IMR-90 (cell line): ENCODE measurements around the gene THAP2. TPM values are rescaled to one million over a fixed set of nuclear protein-coding genes. Genes with fewer than 3 reads are reported as not detected.

Experiments
- ATAC-seq: fragments of 200-7000 bp; cut with Tn5 transposase; 2 replicates; pipeline ENCODE4 v1.9.1; 2020; ENCODE audit warnings: low read depth, mild to moderate bottlenecking, moderate library complexity
- BruUV-seq: library from RNA; stranded (reverse); fragments of 400-500 nt; replicated peaks from 2 replicates; lab custom pipeline; 2021; lab: Mats Ljungman, UMichigan
- CTCF ChIA-PET: fragments of 300-600 bp; formaldehyde crosslinking; extraction: SDS; loops from one replicate; lab custom pipeline; 2021; ENCODE audit warnings: antibody characterized with exemption; lab: Yijun Ruan, JAX
- POLR2A ChIA-PET: fragments of 300-600 bp; sonication (Branson Sonifier 250); formaldehyde crosslinking; loops from one replicate; lab custom pipeline; 2022; ENCODE audit warnings: antibody characterized with exemption; ENCODE audit not compliant: unreplicated experiment; lab: Charles Lee
- DNase-seq: peaks from one replicate; pipeline ENCODE4 v3.0.0; 2013
- H2AFZ ChIP-seq: replicated peaks from 2 replicates; pipeline ENCODE3; 2013; ENCODE audit warnings: low read length, mild to moderate bottlenecking; ENCODE audit not compliant: poor library complexity
- H2AK5ac ChIP-seq: 2 replicates; pipeline ENCODE4 v1.6.1; 2013; ENCODE audit warnings: low read depth, low read length, inconsistent platforms
- H2AK9ac ChIP-seq: replicated peaks from 2 replicates; pipeline ENCODE3; 2013; ENCODE audit warnings: mild to moderate bottlenecking, low read depth, low read length, moderate library complexity; ENCODE audit not compliant: poor library complexity
- H2BK120ac ChIP-seq: 2 replicates; pipeline ENCODE4 v1.6.1; 2013; ENCODE audit warnings: low read depth, low read length, inconsistent platforms
- H2BK15ac ChIP-seq: 3 replicates; pipeline ENCODE4 v1.6.1; 2013; ENCODE audit warnings: low read depth, low read length, inconsistent platforms
- H2BK20ac ChIP-seq: 2 replicates; pipeline ENCODE4 v1.6.1; 2013; ENCODE audit warnings: low read depth, mild to moderate bottlenecking, inconsistent platforms, low read length, moderate library complexity
- H2BK5ac ChIP-seq: 2 replicates; pipeline ENCODE4 v1.6.1; 2013; ENCODE audit warnings: mild to moderate bottlenecking, low read depth, low read length, inconsistent platforms; ENCODE audit not compliant: poor library complexity, severe bottlenecking
- H3K14ac ChIP-seq: replicated peaks from 2 replicates; pipeline ENCODE4 v1.6.1; 2013; ENCODE audit warnings: low read depth, low read length, inconsistent platforms
- H3K18ac ChIP-seq: 2 replicates; pipeline ENCODE4 v1.6.1; 2013; ENCODE audit warnings: low read depth, low read length, control low read depth
- H3K23ac ChIP-seq: 2 replicates; pipeline ENCODE4 v1.6.1; 2013; ENCODE audit warnings: low read depth, low read length, inconsistent platforms
- H3K27ac ChIP-seq: 2 replicates; pipeline ENCODE4 v1.5.1; 2013; ENCODE audit warnings: mild to moderate bottlenecking, control low read depth, low read length; ENCODE audit not compliant: insufficient read depth
- H3K27me3 ChIP-seq: 2 replicates; pipeline ENCODE4 v1.6.1; 2013; ENCODE audit warnings: low read length; ENCODE audit not compliant: control insufficient read depth, insufficient read depth
- H3K36me3 ChIP-seq: 2 replicates; pipeline ENCODE4 v1.6.1; 2013; ENCODE audit warnings: low read length, mixed read lengths; ENCODE audit not compliant: control insufficient read depth, insufficient read depth
- H3K4ac ChIP-seq: 2 replicates; pipeline ENCODE4 v1.6.1; 2013; ENCODE audit warnings: low read depth, low read length, inconsistent platforms
- H3K4me1 ChIP-seq: 2 replicates; pipeline ENCODE4 v1.6.1; 2013; ENCODE audit warnings: low read length, mixed read lengths; ENCODE audit not compliant: control insufficient read depth, insufficient read depth
- H3K4me2 ChIP-seq: 2 replicates; pipeline ENCODE4 v1.6.1; 2013; ENCODE audit warnings: low read depth, mild to moderate bottlenecking, control low read depth, low read length, moderate library complexity
- H3K4me3 ChIP-seq: 2 replicates; pipeline ENCODE4 v1.5.1; 2013; ENCODE audit warnings: low read depth, mild to moderate bottlenecking, control low read depth, low read length, moderate library complexity; ENCODE audit not compliant: insufficient read depth
- H3K56ac ChIP-seq: 2 replicates; pipeline ENCODE4 v1.6.1; 2013; ENCODE audit warnings: low read length, inconsistent platforms; ENCODE audit not compliant: insufficient read depth; ENCODE audit errors: extremely low read depth
- H3K79me1 ChIP-seq, 2 experiments: 2 replicates each; pipeline ENCODE4 v1.6.1; 2013; ENCODE audit warnings: low read length in 2 of 2, inconsistent platforms in 1 of 2, low read depth in 1 of 2
- H3K9ac ChIP-seq: 2 replicates; pipeline ENCODE4 v1.6.1; 2013; ENCODE audit warnings: low read depth, low read length, control low read depth
- H3K9me1 ChIP-seq: 2 replicates; pipeline ENCODE4 v1.6.1; 2013; ENCODE audit warnings: low read length, inconsistent platforms; ENCODE audit not compliant: insufficient read depth
- H3K9me3 ChIP-seq: 2 replicates; pipeline ENCODE4 v1.6.1; 2013; ENCODE audit warnings: low read length; ENCODE audit not compliant: control insufficient read depth, insufficient read depth
- H4K20me1 ChIP-seq: 2 replicates; pipeline ENCODE4 v1.6.1; 2013; ENCODE audit warnings: low read length, inconsistent platforms; ENCODE audit not compliant: insufficient read depth
- H4K5ac ChIP-seq: 2 replicates; pipeline ENCODE4 v1.6.1; 2013; ENCODE audit warnings: mild to moderate bottlenecking, low read depth, low read length, control low read depth
- H4K8ac ChIP-seq, 2 experiments: 2 replicates each; pipeline ENCODE4 v1.6.1; 2013; ENCODE audit warnings: low read depth in 2 of 2, low read length in 2 of 2, control low read depth in 1 of 2, inconsistent platforms in 1 of 2
- H4K91ac ChIP-seq: 2 replicates; pipeline ENCODE4 v1.6.1; 2013; ENCODE audit warnings: low read depth, low read length, inconsistent platforms; ENCODE audit not compliant: insufficient read depth
- CHD1 ChIP-seq: IDR thresholded peaks from 2 replicates; pipeline ENCODE4 v1.6.1; 2012; ENCODE audit warnings: low read depth, low read length, improper control_type of control experiment
- MAFK ChIP-seq: IDR thresholded peaks from 2 replicates; pipeline ENCODE4 v1.6.1; 2012; ENCODE audit warnings: low read depth, low read length, improper control_type of control experiment
- MXI1 ChIP-seq: IDR thresholded peaks from 2 replicates; pipeline ENCODE4 v1.6.1; 2012; ENCODE audit warnings: low read depth, mild to moderate bottlenecking, low read length, moderate library complexity, borderline replicate concordance
- NFE2L2 ChIP-seq: fragments of 150-350 bp; IDR thresholded peaks from 2 replicates; pipeline ENCODE4 v1.6.1; 2016; ENCODE audit warnings: low read depth, mild to moderate bottlenecking, low read length
- POLR2A ChIP-seq: IDR thresholded peaks from 2 replicates; pipeline ENCODE4 v1.6.1; 2012; ENCODE audit warnings: mild to moderate bottlenecking, low read depth, low read length
- RCOR1 ChIP-seq: IDR thresholded peaks from 2 replicates; pipeline ENCODE4 v1.6.1; 2012; ENCODE audit warnings: mild to moderate bottlenecking, low read length, improper control_type of control experiment; ENCODE audit not compliant: insufficient replicate concordance
- RFX5 ChIP-seq: IDR thresholded peaks from 2 replicates; pipeline ENCODE4 v1.8.0; 2012; ENCODE audit warnings: low read depth, mild to moderate bottlenecking, low read length, moderate library complexity
- SMC3 ChIP-seq: fragments of 150-350 bp; IDR thresholded peaks from 2 replicates; pipeline ENCODE4 v1.6.1; 2016; ENCODE audit warnings: low read depth, mild to moderate bottlenecking, antibody characterized with exemption, low read length, moderate library complexity
- WGBS, 2 experiments: methylation state at CpG; one replicate each; pipeline versions ENCODE4 v1.1.5 to v1.1.7; 2013; ENCODE audit warnings: missing lambda C conversion rate in 2 of 2; ENCODE audit not compliant: insufficient read length in 1 of 2; ENCODE audit errors: extremely low coverage in 2 of 2; 5-methylcytosine and 5-hydroxymethylcytosine counted together
- dilution Hi-C: fragments of 300-500 bp; cut with HindIII; formaldehyde crosslinking; loops from one replicate; pipeline ENCODE4 v1.14.3; 2018; ENCODE audit warnings: low sequenced_read_pairs; ENCODE audit not compliant: unreplicated experiment
- in situ Hi-C: fragments of 300-500 bp; cut with MboI; formaldehyde crosslinking; loops from 3 replicates; pipeline ENCODE4 v1.14.3; 2019; ENCODE audit warnings: low sequenced_read_pairs, inconsistent platforms, mixed read lengths
- intact Hi-C: fragments of 100-400 bp; cut with micrococcal nuclease; formaldehyde crosslinking; loops from 2 replicates; pipeline ENCODE4 v1.10.0; 2022
- polyA plus RNA-seq, 3 experiments: library from polyadenylated mRNA; depleted of rRNA; stranded (reverse); fragments of >200 nt; gene quantifications; 2 replicates each; pipeline ENCODE4 v1.2.3, GENCODE V29; 2012; ENCODE audit warnings: low replicate concordance in 1 of 3
- total RNA-seq: library from RNA; depleted of rRNA; stranded (reverse); fragments of >200 nt; gene quantifications from 2 replicates; pipeline ENCODE4 v1.2.3, GENCODE V29; 2012
- TF ChIP-seq, protein P1 (sequence below): fragments of 150-350 bp; IDR thresholded peaks from 2 replicates; pipeline ENCODE4 v1.6.1; 2017; ENCODE audit warnings: mild to moderate bottlenecking, antibody characterized with exemption, low read length, low read depth

The THAP2 gene
- total and polyA plus RNA-seq, 2 of the 4 experiments (the other 2 are of a cell fraction), result 1.4 to 2.5 TPM

DNA sequence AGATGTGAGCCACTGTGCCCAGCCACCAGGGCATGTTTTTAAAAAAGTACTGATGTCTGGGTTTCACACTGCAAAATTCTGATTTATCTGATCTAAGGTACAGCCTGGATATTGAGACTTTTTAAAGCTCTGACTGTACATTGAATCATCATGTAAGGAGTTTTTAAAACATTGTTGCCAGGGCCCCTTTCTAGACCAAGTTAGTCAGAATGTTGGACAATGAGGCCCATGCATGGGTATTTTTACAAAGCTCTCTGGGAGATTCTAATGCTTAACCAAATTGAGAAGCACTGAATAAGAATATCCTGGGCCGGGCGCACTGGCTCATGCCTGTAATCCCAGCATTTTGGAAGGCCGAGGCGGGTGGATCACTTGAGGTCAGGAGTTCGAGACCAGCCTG, 38.5 kb downstream of the THAP2 start:
- no peak overlapping the region for H2BK5ac ChIP-seq
- H3K4me2 ChIP-seq, result no peak overlapping the region
- H3K14ac ChIP-seq, result no peak overlapping the region
- no peak overlapping the region for H3K23ac ChIP-seq
- no peak overlapping the region for H3K27ac ChIP-seq
- in situ Hi-C loops (no loop called here), intact Hi-C loops (no loop called here), dilution Hi-C loops (loop anchor here (25.0 kb wide), 1 partner anchor 290 kb away; no protein-coding TSS in a partner anchor)
- no peak overlapping the region for H3K18ac ChIP-seq
- no peaks in the 10 kb centered on the region for H3K9me3 ChIP-seq
- peak; percentile 41 for DNase-seq
- H2AK9ac ChIP-seq, result no peak overlapping the region
- H4K5ac ChIP-seq, result no peak overlapping the region
- H2BK120ac ChIP-seq, result no peak overlapping the region
- no peak overlapping the region for H2AK5ac ChIP-seq
- no peak overlapping the region for H2BK15ac ChIP-seq
- CTCF ChIA-PET, result no interaction called here
- H3K9me1 ChIP-seq, result no peaks in the 10 kb centered on the region
- peaks cover 4% of the 10 kb centered on the region for H3K36me3 ChIP-seq
- H3K4me3 ChIP-seq, result no peak overlapping the region
- H4K91ac ChIP-seq, result no peak overlapping the region
- TF ChIP-seq MAFK, result no peak
- TF ChIP-seq, protein P1, sequence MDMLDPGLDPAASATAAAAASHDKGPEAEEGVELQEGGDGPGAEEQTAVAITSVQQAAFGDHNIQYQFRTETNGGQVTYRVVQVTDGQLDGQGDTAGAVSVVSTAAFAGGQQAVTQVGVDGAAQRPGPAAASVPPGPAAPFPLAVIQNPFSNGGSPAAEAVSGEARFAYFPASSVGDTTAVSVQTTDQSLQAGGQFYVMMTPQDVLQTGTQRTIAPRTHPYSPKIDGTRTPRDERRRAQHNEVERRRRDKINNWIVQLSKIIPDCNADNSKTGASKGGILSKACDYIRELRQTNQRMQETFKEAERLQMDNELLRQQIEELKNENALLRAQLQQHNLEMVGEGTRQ, result no peak
- no peak for TF ChIP-seq POLR2A
- TF ChIP-seq RFX5, result no peak
- no peak for TF ChIP-seq CHD1
- no peak for TF ChIP-seq NFE2L2
- TF ChIP-seq RCOR1, result no peak
- no peak for TF ChIP-seq SMC3
- TF ChIP-seq MXI1, result no peak
- no peak overlapping the region for H3K4ac ChIP-seq
- ATAC-seq, result no peak
- no peak overlapping the region for H2BK20ac ChIP-seq
- H3K27me3 ChIP-seq, result no peaks in the 10 kb centered on the region
- BruUV-seq, result no TSS peak
- H3K79me1 ChIP-seq, result no peaks in the 10 kb centered on the region
- H3K56ac ChIP-seq, result no peak overlapping the region
- no peak overlapping the region for H3K9ac ChIP-seq
- 90% methylated on average over 2 of the region's 5 CpGs; no CpG with 5 or more reads in 1 of the 2 experiments for WGBS, 2 experiments
- H4K20me1 ChIP-seq, result no peaks in the 10 kb centered on the region
- no peak overlapping the region for H4K8ac ChIP-seq
- POLR2A ChIA-PET, result interaction anchor here (1.4 kb wide), 1 partner anchor 16 kb away, joined by 3 read pairs; the partner anchor contains the start of gene TMEM19
- no peak overlapping the region for H2AFZ ChIP-seq
- no peaks in the 10 kb centered on the region for H3K4me1 ChIP-seq
